GM23338 (cell line): ENCODE measurements around the gene EXPH5. TPM values are rescaled to one million over a fixed set of nuclear protein-coding genes. Genes with fewer than 3 reads are reported as not detected.

Experiments
- ATAC-seq: fragments of 200-7000 bp; cut with Tn5 transposase; 3 replicates; pipeline ENCODE4 v1.9.1; 2020
- DNase-seq: peaks from one replicate; pipeline ENCODE4 v3.0.0-alpha.2; 2015; ENCODE audit warnings: low spot score
- H2AFZ ChIP-seq: fragments of 200-600 bp; sonication (generic); 2 replicates; pipeline ENCODE4 v1.8.0; 2016; ENCODE audit warnings: antibody characterized with exemption, mild to moderate bottlenecking, moderate library complexity
- H3F3A ChIP-seq: fragments of 200-600 bp; sonication (generic); replicated peaks from 2 replicates; pipeline ENCODE4 v1.8.0; 2017; ENCODE audit warnings: antibody characterized with exemption, mixed run types, low read depth
- H3K27ac ChIP-seq: fragments of 200-600 bp; sonication (generic); 2 replicates; pipeline ENCODE4 v1.6.1; 2016; ENCODE audit warnings: low read depth
- H3K27me3 ChIP-seq: fragments of 200-600 bp; sonication (generic); 2 replicates; pipeline ENCODE4 v1.8.0; 2016; ENCODE audit warnings: mild to moderate bottlenecking, mixed run types, moderate library complexity; ENCODE audit not compliant: insufficient read depth
- H3K36me3 ChIP-seq: fragments of 200-600 bp; sonication (generic); 2 replicates; pipeline ENCODE4 v1.8.0; 2016; ENCODE audit warnings: mild to moderate bottlenecking; ENCODE audit not compliant: insufficient read depth
- H3K4me1 ChIP-seq: fragments of 200-600 bp; sonication (generic); 2 replicates; pipeline ENCODE4 v1.8.0; 2016; ENCODE audit warnings: mild to moderate bottlenecking, moderate library complexity; ENCODE audit not compliant: insufficient read depth
- H3K4me2 ChIP-seq: fragments of 200-600 bp; sonication (generic); 2 replicates; pipeline ENCODE4 v1.7.1; 2017; ENCODE audit warnings: mixed run types
- H3K4me3 ChIP-seq: fragments of 200-600 bp; sonication (generic); 2 replicates; pipeline ENCODE4 v1.6.1; 2016; ENCODE audit warnings: mixed run types
- H3K79me2 ChIP-seq: fragments of 200-600 bp; sonication (generic); replicated peaks from 2 replicates; pipeline ENCODE4 v1.8.0; 2017; ENCODE audit warnings: mild to moderate bottlenecking; ENCODE audit not compliant: insufficient read depth
- H3K9me2 ChIP-seq: fragments of 200-600 bp; sonication (generic); 2 replicates; pipeline ENCODE4 v1.8.0; 2017; ENCODE audit not compliant: insufficient read depth
- H4K20me1 ChIP-seq: fragments of 200-600 bp; sonication (generic); replicated peaks from 2 replicates; pipeline ENCODE4 v1.8.0; 2017; ENCODE audit warnings: mild to moderate bottlenecking; ENCODE audit not compliant: insufficient read depth
- H3K27ac Mint-ChIP-seq: 2 replicates; pipeline ENCODE4 v1.8.0; 2020; ENCODE audit warnings: inconsistent platforms, mild to moderate bottlenecking, moderate library complexity, mixed read lengths
- H3K27me3 Mint-ChIP-seq: 3 replicates; pipeline ENCODE4 v1.8.0; 2022; ENCODE audit warnings: low read depth, mild to moderate bottlenecking, moderate library complexity, mixed read lengths, inconsistent platforms; ENCODE audit not compliant: insufficient read depth, poor library complexity
- H3K36me3 Mint-ChIP-seq: 3 replicates; pipeline ENCODE4 v1.8.0; 2021; ENCODE audit warnings: low read depth, mild to moderate bottlenecking, inconsistent platforms, moderate library complexity, mixed read lengths
- H3K4me1 Mint-ChIP-seq: 3 replicates; pipeline ENCODE4 v1.8.0; 2020; ENCODE audit warnings: mild to moderate bottlenecking, inconsistent platforms, mixed read lengths
- H3K4me3 Mint-ChIP-seq: 3 replicates; pipeline ENCODE4 v1.8.0; 2021; ENCODE audit warnings: moderate library complexity, mild to moderate bottlenecking, inconsistent platforms, mixed read lengths
- H3K9me3 Mint-ChIP-seq: 3 replicates; pipeline ENCODE4 v1.8.0; 2020; ENCODE audit warnings: moderate library complexity, mild to moderate bottlenecking, inconsistent platforms, mixed read lengths
- CREB1 ChIP-seq: fragments of 250-450 bp; sonication (Bioruptor Pico); IDR thresholded peaks from 2 replicates; pipeline ENCODE4 v1.5.0; 2020; ENCODE audit warnings: low read depth, mild to moderate bottlenecking, moderate library complexity
- EZH2phosphoT487 ChIP-seq: fragments of 200-600 bp; sonication (generic); IDR thresholded peaks from one replicate; pipeline ENCODE4 v1.8.1; 2018; ENCODE audit warnings: antibody characterized with exemption; ENCODE audit not compliant: unreplicated experiment
- NANOG ChIP-seq: IDR thresholded peaks from 2 replicates; pipeline ENCODE4 v1.6.1; 2016; ENCODE audit warnings: antibody characterized with exemption, borderline replicate concordance
- REST ChIP-seq: IDR thresholded peaks from one replicate; pipeline ENCODE4 v1.6.1; 2018; ENCODE audit warnings: antibody characterized with exemption; ENCODE audit not compliant: unreplicated experiment
- STAT1 ChIP-seq: IDR thresholded peaks from one replicate; pipeline ENCODE4 v1.6.1; 2016; ENCODE audit warnings: antibody characterized with exemption; ENCODE audit not compliant: unreplicated experiment
- ZNF331 ChIP-seq: fragments of 250-450 bp; sonication (Bioruptor Pico); IDR thresholded peaks from 2 replicates; pipeline ENCODE4 v1.5.0; 2020; ENCODE audit warnings: low read depth, mild to moderate bottlenecking, moderate library complexity
- ZNF462 ChIP-seq: fragments of 250-450 bp; sonication (Bioruptor Pico); IDR thresholded peaks from 2 replicates; pipeline ENCODE4 v1.5.0; 2020; ENCODE audit warnings: mild to moderate bottlenecking, moderate library complexity
- polyA plus RNA-seq: library from polyadenylated mRNA; unstranded; fragments of >200 nt; fragmentation: Nextera tagmentation; extraction: Ambion mirVana; gene quantifications from 2 replicates; pipeline ENCODE4 v1.2.1, GENCODE V29; 2016
- total RNA-seq: library from RNA; depleted of rRNA; stranded (reverse); fragments of >200 nt; shearing (Covaris generic); gene quantifications from 2 replicates; pipeline ENCODE4 v1.2.3, GENCODE V29; 2014

Gene EXPH5
- total and polyA plus RNA-seq, 2 experiments from 2014 or later = 3.6 to 12.6 TPM

- H2AFZ ChIP-seq = no peak overlapping the region
- H4K20me1 ChIP-seq = no peaks in the 10 kb centered on the region
- H3K4me1 ChIP-seq = no peaks in the 10 kb centered on the region
- DNase-seq (no peak), ATAC-seq (no peak)
- H3F3A ChIP-seq = no peaks in the 10 kb centered on the region
- no peaks in the 10 kb centered on the region for H3K27me3 Mint-ChIP-seq
- H3K27ac ChIP-seq = no peak overlapping the region
- H3K4me2 ChIP-seq = no peak overlapping the region
- H3K79me2 ChIP-seq = no peaks in the 10 kb centered on the region
- no peaks in the 10 kb centered on the region for H3K27me3 ChIP-seq
- H3K4me1 Mint-ChIP-seq = no peaks in the 10 kb centered on the region
- no peaks in the 10 kb centered on the region for H3K9me2 ChIP-seq
- H3K27ac Mint-ChIP-seq = no peak overlapping the region
- TF ChIP-seq STAT1 (no peak), ZNF462 (CRISPR knock-in tag) (no peak), CREB1 (CRISPR knock-in tag) (no peak), EZH2phosphoT487 (no peak), ZNF331 (CRISPR knock-in tag) (no peak), REST (no peak), NANOG (no peak)
- no peaks in the 10 kb centered on the region for H3K36me3 ChIP-seq
- H3K4me3 ChIP-seq = no peak overlapping the region
- peaks cover 12% of the 10 kb centered on the region; the same call in 2 of the 3 replicates for H3K9me3 Mint-ChIP-seq
- peaks cover 29% of the 10 kb centered on the region for H3K36me3 Mint-ChIP-seq
- no peak overlapping the region for H3K4me3 Mint-ChIP-seq
Measured at GRCh38 chr11:108486828-108487227, 106.7 kb downstream of the EXPH5 start.
